GM21447 (cell line): ENCODE measurements around the gene TMSB4X.
"Not testable (repeated sequence)": the region's sequence is repeated elsewhere in the genome, so short reads cannot be mapped to it uniquely, and the experiment has no call there.

Experiments
- ATAC-seq: cut with Tn5 transposase; IDR thresholded peaks from one replicate; pipeline ENCODE4 v1.9.1; 2021; ENCODE audit not compliant: unreplicated experiment

Gene TMSB4X

GRCh38 chrX:12954981-12955380 is 19.9 kb upstream of the TMSB4X start:
- ATAC-seq, result no peak

GRCh38 chrX:12955882-12956703 is 18.8 kb upstream of the TMSB4X start:
- ATAC-seq, result peak; percentile 40

- ATAC-seq, result peak; percentile 67
Observed at GRCh38 chrX:12956704-12957534, 18.0 kb upstream of the TMSB4X start.

GRCh38 chrX:12958059-12958458 is 16.9 kb upstream of the TMSB4X start:
- ATAC-seq, result no peak

- no peak for ATAC-seq
Observed at GRCh38 chrX:12958461-12958860, 16.4 kb upstream of the TMSB4X start.

GRCh38 chrX:12961196-12961718 is 13.7 kb upstream of the TMSB4X start:
- no peak for ATAC-seq

- peak; percentile 37 for ATAC-seq
Observed at GRCh38 chrX:12962041-12962504, 12.8 kb upstream of the TMSB4X start.

- not testable (repeated sequence) for ATAC-seq
Observed at GRCh38 chrX:12963210-12963850, 11.6 kb upstream of the TMSB4X start.

GRCh38 chrX:12965131-12965940 is 9.6 kb upstream of the TMSB4X start:
- no peak for ATAC-seq

- no peak for ATAC-seq
Observed at GRCh38 chrX:12966151-12966550, 8.8 kb upstream of the TMSB4X start.

GRCh38 chrX:12967711-12968465 is 7.0 kb upstream of the TMSB4X start:
- ATAC-seq, result no peak

- no peak for ATAC-seq
Observed at GRCh38 chrX:12970691-12971202, 4.2 kb upstream of the TMSB4X start.

GRCh38 chrX:12971282-12972003 is 3.5 kb upstream of the TMSB4X start:
- ATAC-seq, result no peak

- no peak for ATAC-seq
Observed at GRCh38 chrX:12972243-12972642, 2.7 kb upstream of the TMSB4X start.

- no peak for ATAC-seq
Observed at GRCh38 chrX:12972878-12973560, 1.9 kb upstream of the TMSB4X start.

GRCh38 chrX:12973561-12974304 is 1.2 kb upstream of the TMSB4X start:
- ATAC-seq, result no peak

- ATAC-seq, result no peak
Observed at GRCh38 chrX:12974305-12974795, 560 bp upstream of the TMSB4X start.

- no peak for ATAC-seq
Observed at GRCh38 chrX:12975670-12975965, 708 bp downstream of the TMSB4X start.
